Pancreas (tissue), 10 donors: ENCODE results near the gene BUB1B. TPM values are rescaled to one million over a fixed set of nuclear protein-coding genes. Genes with fewer than 3 reads are reported as not detected.
"Not testable (repeated sequence)": the region's sequence is repeated elsewhere in the genome, so short reads cannot be mapped to it uniquely, and the experiment has no call there.

ENCODE experiments used
- ATAC-seq, 4 donors: fragments of 200-7000 bp; cut with Tn5 transposase; one replicate each; pipeline versions ENCODE4 v1.8.0 to v1.9.1; 2020; ENCODE audit warnings: mild to moderate bottlenecking in 4 of 4, moderate library complexity in 4 of 4
- DNase-seq, 6 donors: peaks; one replicate each; pipeline ENCODE4 v3.0.0-alpha.2; 2020
- FAIRE-seq: peaks from 2 replicates; lab custom pipeline; 2012; peaks lifted over from hg19 to GRCh38; lab: Jason Lieb, UNC
- H3K27ac ChIP-seq, 4 donors: fragments of 200-600 bp; sonication (generic); 1 replicate in 3 of 4; 2 replicates in 1 of 4; pipeline versions ENCODE4 v1.5.0 to v1.8.0; 2020
- H3K27me3 ChIP-seq, 4 donors: fragments of 200-600 bp; one replicate each; pipeline ENCODE4 v1.8.0; 2021
- H3K36me3 ChIP-seq, 3 donors: fragments of 200-600 bp; sonication (generic) in 1 of 3; one replicate each; pipeline versions ENCODE4 v1.5.0 to v1.8.0; 2020 to 2021
- H3K4me1 ChIP-seq, 3 donors: fragments of 200-600 bp; one replicate each; pipeline ENCODE4 v1.8.0; 2021
- H3K4me3 ChIP-seq, 4 donors: fragments of 200-600 bp; sonication (generic) in 2 of 4; one replicate each; pipeline versions ENCODE4 v1.5.0 to v1.8.0; 2020 to 2021
- H3K9me3 ChIP-seq, 4 donors: fragments of 200-600 bp; one replicate each; pipeline ENCODE4 v1.8.0; 2021
- WGBS, 2 donors: extraction: QIAGEN DNeasy Blood & Tissue Kit; methylation state at CpG; one replicate each; pipeline ENCODE4 v1.1.7; 2013; 5-methylcytosine and 5-hydroxymethylcytosine counted together
- intact Hi-C, 3 donors: fragments of 100-400 bp; cut with DNase I; formaldehyde crosslinking; loops; one replicate each; pipeline versions ENCODE4 v1.11.1 to v1.14.2; 2022
- polyA plus RNA-seq, 2 donors: library from polyadenylated mRNA; stranded (reverse); fragments of 200-250 nt; gene quantifications; one replicate each; pipeline ENCODE4 v1.2.3, GENCODE V29; 2013
- total RNA-seq, 6 donors: library from RNA; stranded (reverse); fragmentation: NEBNext Ultra II Directional in 4 of 6; extraction: Animal tissue kit (Norgen Biotek cat#: 25700) in 4 of 6; gene quantifications; one replicate each; pipeline versions ENCODE4 v1.2.1 to v1.2.4, GENCODE V29; 2021 to 2023
- TF ChIP-seq, protein P1 (sequence below), 4 donors: fragments of 200-600 bp; sonication (generic) in 3 of 4; IDR thresholded peaks; one replicate each; pipeline versions ENCODE4 v1.5.0 to v1.8.0; 2021; ENCODE audit warnings: antibody characterized with exemption in 4 of 4
- donor health status: healthy with polysubstance abuse.
- donor health status: DM: no; HTN: no; CAD: no; lungs with moderate emphysema.
- donor health status: DM: no; HTN: no; CAD: no.
- donor health status: control.
- donor health status: control.
- donor health status: Bipolar disorder and iron deficiency.
- donor health status: DM: yes; HTN: yes; CAD: no.
- donor health status: DM: no; HTN: no; CAD: no.
- donor health status: DM: no; HTN: no; CAD: no.
- donor health status: DM: yes; HTN: yes; CAD: no.

Gene BUB1B, protein sequence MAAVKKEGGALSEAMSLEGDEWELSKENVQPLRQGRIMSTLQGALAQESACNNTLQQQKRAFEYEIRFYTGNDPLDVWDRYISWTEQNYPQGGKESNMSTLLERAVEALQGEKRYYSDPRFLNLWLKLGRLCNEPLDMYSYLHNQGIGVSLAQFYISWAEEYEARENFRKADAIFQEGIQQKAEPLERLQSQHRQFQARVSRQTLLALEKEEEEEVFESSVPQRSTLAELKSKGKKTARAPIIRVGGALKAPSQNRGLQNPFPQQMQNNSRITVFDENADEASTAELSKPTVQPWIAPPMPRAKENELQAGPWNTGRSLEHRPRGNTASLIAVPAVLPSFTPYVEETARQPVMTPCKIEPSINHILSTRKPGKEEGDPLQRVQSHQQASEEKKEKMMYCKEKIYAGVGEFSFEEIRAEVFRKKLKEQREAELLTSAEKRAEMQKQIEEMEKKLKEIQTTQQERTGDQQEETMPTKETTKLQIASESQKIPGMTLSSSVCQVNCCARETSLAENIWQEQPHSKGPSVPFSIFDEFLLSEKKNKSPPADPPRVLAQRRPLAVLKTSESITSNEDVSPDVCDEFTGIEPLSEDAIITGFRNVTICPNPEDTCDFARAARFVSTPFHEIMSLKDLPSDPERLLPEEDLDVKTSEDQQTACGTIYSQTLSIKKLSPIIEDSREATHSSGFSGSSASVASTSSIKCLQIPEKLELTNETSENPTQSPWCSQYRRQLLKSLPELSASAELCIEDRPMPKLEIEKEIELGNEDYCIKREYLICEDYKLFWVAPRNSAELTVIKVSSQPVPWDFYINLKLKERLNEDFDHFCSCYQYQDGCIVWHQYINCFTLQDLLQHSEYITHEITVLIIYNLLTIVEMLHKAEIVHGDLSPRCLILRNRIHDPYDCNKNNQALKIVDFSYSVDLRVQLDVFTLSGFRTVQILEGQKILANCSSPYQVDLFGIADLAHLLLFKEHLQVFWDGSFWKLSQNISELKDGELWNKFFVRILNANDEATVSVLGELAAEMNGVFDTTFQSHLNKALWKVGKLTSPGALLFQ
- total RNA-seq (1 to 10 TPM in 3 of 6 donors, under 1 TPM in 1, not detected in 2; 0.92 to 1.9 (median 1.5) TPM), polyA plus RNA-seq (under 1 TPM; 0.09 to 0.30 TPM)

DNA sequence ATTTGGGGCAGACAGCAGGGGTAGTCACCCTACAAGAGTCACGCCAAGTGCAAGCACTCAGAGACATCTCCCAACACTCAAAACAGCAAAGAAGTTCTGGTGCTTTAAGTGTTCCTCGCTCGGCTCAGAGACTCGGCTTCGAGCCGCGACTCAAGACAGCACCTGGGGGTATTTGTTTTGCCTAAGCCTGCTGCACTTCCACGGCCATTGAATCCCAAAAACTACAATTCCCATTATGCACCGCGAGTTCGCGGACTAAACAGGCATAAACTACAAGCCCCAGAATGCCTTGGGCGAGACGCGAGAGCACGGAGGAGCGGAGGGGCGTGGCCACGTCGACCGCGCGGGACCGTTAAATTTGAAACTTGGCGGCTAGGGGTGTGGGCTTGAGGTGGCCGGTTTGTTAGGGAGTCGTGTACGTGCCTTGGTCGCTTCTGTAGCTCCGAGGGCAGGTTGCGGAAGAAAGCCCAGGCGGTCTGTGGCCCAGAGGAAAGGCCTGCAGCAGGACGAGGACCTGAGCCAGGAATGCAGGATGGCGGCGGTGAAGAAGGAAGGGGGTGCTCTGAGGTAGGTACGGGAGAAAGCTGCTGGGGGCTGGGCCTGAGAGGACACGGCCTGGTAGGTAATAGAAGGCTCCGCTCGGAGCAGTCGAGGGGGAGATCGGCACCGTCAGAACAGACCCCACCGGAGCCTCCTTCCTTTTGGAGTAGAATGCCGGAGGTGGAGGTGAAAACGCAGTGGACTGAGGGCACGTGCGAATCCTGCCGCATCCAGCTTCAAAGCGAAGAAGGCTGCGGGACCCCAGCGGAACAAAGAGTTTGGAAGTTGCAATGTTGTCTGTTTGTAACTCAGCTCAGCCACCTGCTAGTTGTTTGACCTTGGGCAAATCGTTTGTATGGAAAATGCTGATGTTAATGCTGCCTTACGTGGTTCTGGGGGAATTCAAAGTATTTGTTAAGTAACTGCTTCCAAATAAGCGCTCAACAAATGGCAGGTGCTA, at the start of gene BUB1B:
BUB1B (plus strand) TSS at position 381 of the 1,000 bp plus-strand sequence; CDS start at position 533, 152 bp downstream.
- FAIRE-seq (peak; percentile 20), ATAC-seq (peak; percentile 97 to 99 (median 99)), DNase-seq (peak; percentile 90 to 94 (median 92))
- WGBS, 2 donors: 2% methylated on average over 53 to 54 of the region's 54 CpGs
- TF ChIP-seq, protein P1, sequence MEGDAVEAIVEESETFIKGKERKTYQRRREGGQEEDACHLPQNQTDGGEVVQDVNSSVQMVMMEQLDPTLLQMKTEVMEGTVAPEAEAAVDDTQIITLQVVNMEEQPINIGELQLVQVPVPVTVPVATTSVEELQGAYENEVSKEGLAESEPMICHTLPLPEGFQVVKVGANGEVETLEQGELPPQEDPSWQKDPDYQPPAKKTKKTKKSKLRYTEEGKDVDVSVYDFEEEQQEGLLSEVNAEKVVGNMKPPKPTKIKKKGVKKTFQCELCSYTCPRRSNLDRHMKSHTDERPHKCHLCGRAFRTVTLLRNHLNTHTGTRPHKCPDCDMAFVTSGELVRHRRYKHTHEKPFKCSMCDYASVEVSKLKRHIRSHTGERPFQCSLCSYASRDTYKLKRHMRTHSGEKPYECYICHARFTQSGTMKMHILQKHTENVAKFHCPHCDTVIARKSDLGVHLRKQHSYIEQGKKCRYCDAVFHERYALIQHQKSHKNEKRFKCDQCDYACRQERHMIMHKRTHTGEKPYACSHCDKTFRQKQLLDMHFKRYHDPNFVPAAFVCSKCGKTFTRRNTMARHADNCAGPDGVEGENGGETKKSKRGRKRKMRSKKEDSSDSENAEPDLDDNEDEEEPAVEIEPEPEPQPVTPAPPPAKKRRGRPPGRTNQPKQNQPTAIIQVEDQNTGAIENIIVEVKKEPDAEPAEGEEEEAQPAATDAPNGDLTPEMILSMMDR (IDR thresholded peaks at IDR 0.05): no peak
- Histone ChIP-seq H3K36me3 (no peaks in the 10 kb centered on the region), H3K27ac (no peak within 1 kb of the TSS), H3K9me3 (no peaks in the 10 kb centered on the region), H3K4me1 (peaks cover 0 to 6% (median 2%) of the 10 kb centered on the region in 3 donors), H3K4me3 (peak within 1 kb of the TSS; percentile 38 to 61 (median 42)), H3K27me3 (no peaks in the 10 kb centered on the region)
- intact Hi-C loops: no loop called here

DNA sequence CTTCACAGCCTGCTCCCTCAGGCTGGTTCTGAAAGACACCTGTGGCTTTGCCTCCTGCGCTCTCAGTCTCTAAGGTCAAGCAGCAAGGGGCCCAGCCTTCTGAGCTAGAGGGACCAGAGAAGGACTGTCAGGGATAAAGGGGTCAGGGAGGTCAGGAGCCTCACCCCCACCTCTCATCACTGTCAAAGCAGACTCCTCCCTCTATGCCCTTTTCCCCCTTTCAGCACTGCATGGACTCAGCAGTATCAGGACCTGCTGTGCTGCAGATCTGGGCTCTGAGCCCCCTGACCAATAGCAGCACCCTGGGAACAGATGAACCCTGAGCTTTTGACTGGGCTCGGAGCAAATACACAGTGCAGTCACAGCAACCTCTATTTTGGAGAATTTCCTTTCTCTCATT, 49.0 kb upstream of the BUB1B start:
- Histone ChIP-seq H3K27me3 (no peaks in the 10 kb centered on the region), H3K27ac (no peak overlapping the region), H3K4me1 (peaks cover 0 to 18% (median 4%) of the 10 kb centered on the region in 3 donors), H3K4me3 (no peak overlapping the region), H3K36me3 (no peaks in the 10 kb centered on the region), H3K9me3 (no peaks in the 10 kb centered on the region)
- ATAC-seq (no peak), DNase-seq (no peak), FAIRE-seq (no peak)
- TF ChIP-seq, protein P1 (IDR thresholded peaks at IDR 0.05): no peak
- 84 to 90% methylated on average over 2 of the region's 2 CpGs for WGBS, 2 donors
- intact Hi-C loops: loop anchor here in 1 of 3 donors (5.0 kb wide), 1 partner anchor 70 kb away; no protein-coding TSS in a partner anchor

DNA sequence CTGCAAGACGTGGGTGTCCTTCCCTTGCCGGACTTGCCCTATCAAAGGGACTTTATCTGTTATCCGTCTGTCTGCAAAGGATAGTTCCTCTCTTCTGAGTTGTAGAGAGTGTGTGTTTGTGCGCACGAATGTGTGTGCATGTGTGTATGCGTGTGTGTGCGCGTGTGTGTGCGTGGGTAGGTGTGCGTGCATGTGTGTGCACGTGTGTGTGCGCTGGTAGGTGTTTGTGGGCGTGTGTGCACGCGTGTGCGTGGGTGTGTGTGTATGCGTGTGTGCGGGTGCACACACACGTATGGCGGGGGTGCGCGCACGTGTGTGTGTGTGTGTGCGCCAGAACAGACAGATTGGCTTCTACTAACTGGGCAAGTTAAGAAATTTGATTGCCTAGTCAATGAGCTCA, 48.1 kb upstream of the BUB1B start:
- FAIRE-seq: no peak
- ATAC-seq: no peak
- H3K4me1 ChIP-seq: peaks cover 0 to 11% (median 0%) of the 10 kb centered on the region in 3 donors
- no peaks in the 10 kb centered on the region for H3K9me3 ChIP-seq
- H3K4me3 ChIP-seq: no peak overlapping the region
- H3K27me3 ChIP-seq: no peaks in the 10 kb centered on the region
- no peak overlapping the region for H3K27ac ChIP-seq
- DNase-seq: no peak
- TF ChIP-seq, protein P1 (IDR thresholded peaks at IDR 0.05): no peak
- intact Hi-C loops: loop anchor here in 1 of 3 donors (5.0 kb wide), 1 partner anchor 70 kb away; no protein-coding TSS in a partner anchor
- H3K36me3 ChIP-seq: no peaks in the 10 kb centered on the region
- whole genome bisulfite sequencing, 2 donors: 78 to 85% methylated on average over 24 of the region's 24 CpGs

DNA sequence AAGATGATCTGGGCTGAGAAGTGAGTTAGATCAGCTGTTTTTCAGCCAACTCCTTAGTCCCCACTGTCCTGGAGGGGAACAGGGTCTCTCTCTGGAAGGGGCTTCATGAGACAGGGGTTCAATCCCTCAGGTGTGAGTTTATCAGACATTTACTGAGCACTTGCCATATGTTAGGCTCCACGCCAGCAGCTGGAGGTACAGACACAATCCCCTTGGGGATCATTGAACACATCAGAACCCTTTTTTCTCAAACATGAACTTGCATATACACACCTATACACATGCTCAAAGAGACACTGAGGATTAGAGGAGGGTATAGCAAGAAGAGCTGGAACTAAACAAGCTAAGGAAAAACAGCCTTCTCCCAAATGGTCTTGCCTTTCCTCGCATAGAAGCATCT, 46.7 kb upstream of the BUB1B start:
- ATAC-seq: no peak
- H3K27ac ChIP-seq: no peak overlapping the region
- intact Hi-C loops: loop anchor here in 1 of 3 donors (5.0 kb wide), 1 partner anchor 72 kb away; no protein-coding TSS in a partner anchor
- no peak for FAIRE-seq
- TF ChIP-seq, protein P1 (IDR thresholded peaks at IDR 0.05): no peak
- no peaks in the 10 kb centered on the region for H3K9me3 ChIP-seq
- no peaks in the 10 kb centered on the region for H3K27me3 ChIP-seq
- no peak for DNase-seq
- no peak overlapping the region for H3K4me3 ChIP-seq
- WGBS, 2 donors: 92 to 97% methylated on average over 2 of the region's 2 CpGs
- H3K4me1 ChIP-seq: peaks cover 0 to 9% (median 0%) of the 10 kb centered on the region in 3 donors
- no peaks in the 10 kb centered on the region for H3K36me3 ChIP-seq

DNA sequence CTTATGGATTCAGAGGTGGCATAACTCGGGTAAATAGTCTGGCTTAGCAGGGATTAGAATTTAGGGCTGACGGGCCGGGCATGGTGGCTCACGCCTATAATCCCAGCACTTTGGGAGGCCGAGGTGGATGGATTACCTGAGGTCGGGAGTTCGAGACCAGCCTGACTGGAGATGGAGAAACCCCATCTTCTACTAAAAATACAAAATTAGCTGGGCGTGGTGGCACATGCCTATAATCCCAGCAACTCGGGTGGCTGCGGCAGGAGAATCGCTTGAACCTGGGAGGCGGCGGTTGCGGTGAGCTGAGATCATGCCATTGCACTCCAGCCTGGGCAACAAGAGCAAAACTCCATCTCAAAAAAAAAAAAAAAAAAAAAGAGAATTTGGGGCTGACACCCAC, 45.8 kb upstream of the BUB1B start:
- not testable (repeated sequence) for H3K4me3 ChIP-seq, H3K4me1 ChIP-seq, H3K27ac ChIP-seq, H3K9me3 ChIP-seq, DNase-seq, ATAC-seq, H3K36me3 ChIP-seq, FAIRE-seq, H3K27me3 ChIP-seq
- 94 to 97% methylated on average over 14 of the region's 14 CpGs for WGBS, 2 donors
- intact Hi-C loops: loop anchor here in 1 of 3 donors (5.0 kb wide), 1 partner anchor 37 kb away; no protein-coding TSS in a partner anchor
